Measurements from ENCODE around the gene PCNX3. TPM values are rescaled to one million over a fixed set of nuclear protein-coding genes. Genes with fewer than 3 reads are reported as not detected.

PCNX3 gene
- total RNA-seq, 1 experiment from 2014 or later = 50.4 TPM

- no peaks in the 10 kb centered on the region for H3K9me2 ChIP-seq (ENCODE audit: insufficient read depth)
- no peaks in the 10 kb centered on the region for H3K9me3 ChIP-seq (ENCODE audit: control insufficient read depth in 1 of 2, insufficient read depth in 1 of 2, low read depth in 1 of 2, low read length in 2 of 2)
- H3K36me3 ChIP-seq (ENCODE audit: control insufficient read depth in 1 of 2, insufficient read depth in 2 of 2, low read length in 2 of 2) = peaks cover 19 to 24% of the 10 kb centered on the region in 2 experiments; a peak in 3 of 4 replicates
- intact Hi-C loops (cut with micrococcal nuclease) = no loop called here
- no peaks in the 10 kb centered on the region for H4K20me1 ChIP-seq (ENCODE audit: insufficient read depth)
- ChIA-PET CTCF (no interaction called here), POLR2A (no interaction called here), RAD21 (ENCODE audit: low non-redundant PET in 1 of 2, low total read pairs in 2 of 2, uncharacterized antibody in 2 of 2, unreplicated experiment in 2 of 2) (no interaction called here)
- no peak overlapping the region; the same call in 1 of the 2 replicates for H3K27ac ChIP-seq (ENCODE audit: low read depth, low read length)
- BruUV-seq (replicated peaks) = no TSS peak
- no peak overlapping the region for H3K4me3 ChIP-seq (replicated peaks in 1 of 2; ENCODE audit: low read depth in 1 of 2, low read length in 2 of 2)
- peaks cover 4 to 11% of the 10 kb centered on the region in 2 experiments for H3K4me1 ChIP-seq (ENCODE audit: control insufficient read depth in 1 of 2, insufficient read depth in 2 of 2, low read length in 2 of 2)
- DNase-seq (ENCODE audit: low read depth, low spot score) = no peak
- peaks cover 41% of the 10 kb centered on the region for H3K79me2 ChIP-seq (ENCODE audit: insufficient read depth, low read length)
- no peaks in the 10 kb centered on the region for H3K27me3 ChIP-seq (ENCODE audit: insufficient read depth, low read length)
- no peak overlapping the region for H2AFZ ChIP-seq (ENCODE audit: low read depth, low read length, poor library complexity, severe bottlenecking)
- TF ChIP-seq CTCF (IDR thresholded peaks at IDR 0.05 in 2 of 3, conservative IDR thresholded peaks at IDR 0.05 in 1 of 3; ENCODE audit: borderline replicate concordance in 1 of 3, insufficient read depth in 1 of 3, low read depth in 2 of 3, low read length in 2 of 3) = no peak
- TF ChIP-seq ZNF274 (IDR thresholded peaks at IDR 0.05; ENCODE audit: low read depth, low read length) = no peak
- no peak for TF ChIP-seq EGR1 (IDR thresholded peaks at IDR 0.05; ENCODE audit: low read depth)
- no peak for TF ChIP-seq ZBTB33 (IDR thresholded peaks at IDR 0.05; ENCODE audit: extremely low read depth, insufficient replicate concordance, low read length)
- TF ChIP-seq SIN3A (IDR thresholded peaks at IDR 0.05; ENCODE audit: low read depth) = no peak
- TF ChIP-seq SP1 (IDR thresholded peaks at IDR 0.05; ENCODE audit: low read depth) = no peak
- no peak overlapping the region for H3K9ac ChIP-seq (ENCODE audit: low read length)
- no peak for ATAC-seq
- H3K4me2 ChIP-seq (ENCODE audit: low read length) = no peak overlapping the region
These were observed 3.2 kb downstream of the PCNX3 start for GRCh38 chr11:65618763-65619162.

All from HCT116 (cell line).